ENCODE results near the gene CRYBG3. TPM values are rescaled to one million over a fixed set of nuclear protein-coding genes. Genes with fewer than 3 reads are reported as not detected.
A peak's percentile ranks its signal among the peaks of the same experiment; 100 is the strongest.

The CRYBG3 gene
- total and polyA plus RNA-seq, 2 experiments from 2014 or later: 4.3 to 16.9 TPM

GRCh38 chr3:97880267-97880666 lies 58.5 kb downstream of the CRYBG3 start:
- Histone ChIP-seq H3F3A (ENCODE audit: insufficient read depth) (peaks cover 5% of the 10 kb centered on the region; the same call in 1 of the 2 replicates), H3K79me2 (ENCODE audit: insufficient read depth) (no peaks in the 10 kb centered on the region), H2AFZ (no peak overlapping the region), H3K9me3 (ENCODE audit: low read depth) (no peaks in the 10 kb centered on the region), H4K20me1 (ENCODE audit: insufficient read depth) (no peaks in the 10 kb centered on the region), H3K36me3 (ENCODE audit: low read depth) (peaks cover 11% of the 10 kb centered on the region; the same call in 1 of the 2 replicates), H3K27ac (no peak overlapping the region), H3K9me2 (ENCODE audit: insufficient read depth) (no peaks in the 10 kb centered on the region), H3K4me2 (ENCODE audit: unreplicated experiment) (no peak overlapping the region), H3K27me3 (replicated peaks; ENCODE audit: insufficient read depth) (no peaks in the 10 kb centered on the region), H3K4me1 (ENCODE audit: insufficient read depth) (peaks cover 8% of the 10 kb centered on the region), H3K9ac (no peak overlapping the region), H3K4me3 (no peak overlapping the region)
- no peak for TF ChIP-seq EZH2 (IDR thresholded peaks at IDR 0.05; ENCODE audit: insufficient read depth, poor library complexity, severe bottlenecking)
- no peak for TF ChIP-seq EZH2phosphoT487 (IDR thresholded peaks at IDR 0.05; ENCODE audit: insufficient read depth, low read depth)
- in situ Hi-C loops (cut with MboI): no loop called here
- no peak for DNase-seq

- Histone ChIP-seq H3K9me2 (ENCODE audit: insufficient read depth) (no peaks in the 10 kb centered on the region), H3K36me3 (ENCODE audit: low read depth) (peaks cover 18% of the 10 kb centered on the region), H3K9me3 (ENCODE audit: low read depth) (no peaks in the 10 kb centered on the region), H3K27ac (no peak overlapping the region), H3K4me3 (no peak overlapping the region), H3K4me2 (ENCODE audit: unreplicated experiment) (no peak overlapping the region), H3F3A (ENCODE audit: insufficient read depth) (peaks cover 5% of the 10 kb centered on the region; the same call in 1 of the 2 replicates), H3K79me2 (ENCODE audit: insufficient read depth) (no peaks in the 10 kb centered on the region), H2AFZ (no peak overlapping the region), H3K27me3 (replicated peaks; ENCODE audit: insufficient read depth) (no peaks in the 10 kb centered on the region), H4K20me1 (ENCODE audit: insufficient read depth) (no peaks in the 10 kb centered on the region), H3K4me1 (ENCODE audit: insufficient read depth) (peaks cover 8% of the 10 kb centered on the region), H3K9ac (no peak overlapping the region)
- peak; percentile 63 for DNase-seq
- 69 to 72% methylated on average over 5 of the region's 5 CpGs for WGBS, 2 experiments (ENCODE audit: low coverage in 1 of 2, low lambda C conversion rate in 2 of 2, missing lambda C conversion rate in 2 of 2)
- TF ChIP-seq EZH2phosphoT487 (IDR thresholded peaks at IDR 0.05; ENCODE audit: insufficient read depth, low read depth): no peak
- no peak for TF ChIP-seq EZH2 (IDR thresholded peaks at IDR 0.05; ENCODE audit: insufficient read depth, poor library complexity, severe bottlenecking)
- in situ Hi-C loops (cut with MboI): no loop called here
Measured at GRCh38 chr3:97882975-97883598, 61.3 kb downstream of the CRYBG3 start.

- H4K20me1 ChIP-seq (ENCODE audit: insufficient read depth): no peaks in the 10 kb centered on the region
- DNase-seq: no peak
- H3K27me3 ChIP-seq (replicated peaks; ENCODE audit: insufficient read depth): no peaks in the 10 kb centered on the region
- no peak overlapping the region for H3K9ac ChIP-seq
- H3K79me2 ChIP-seq (ENCODE audit: insufficient read depth): no peaks in the 10 kb centered on the region
- TF ChIP-seq EZH2phosphoT487 (IDR thresholded peaks at IDR 0.05; ENCODE audit: insufficient read depth, low read depth): no peak
- TF ChIP-seq EZH2 (IDR thresholded peaks at IDR 0.05; ENCODE audit: insufficient read depth, poor library complexity, severe bottlenecking): no peak
- H3F3A ChIP-seq (ENCODE audit: insufficient read depth): peaks cover 5% of the 10 kb centered on the region; the same call in 1 of the 2 replicates
- 45 to 52% methylated on average over 4 of the region's 4 CpGs for WGBS, 2 experiments (ENCODE audit: low coverage in 1 of 2, low lambda C conversion rate in 2 of 2, missing lambda C conversion rate in 2 of 2)
- peaks cover 8% of the 10 kb centered on the region for H3K4me1 ChIP-seq (ENCODE audit: insufficient read depth)
- H3K27ac ChIP-seq: no peak overlapping the region
- no peaks in the 10 kb centered on the region for H3K9me2 ChIP-seq (ENCODE audit: insufficient read depth)
- H3K4me2 ChIP-seq (ENCODE audit: unreplicated experiment): no peak overlapping the region
- H3K9me3 ChIP-seq (ENCODE audit: low read depth): no peaks in the 10 kb centered on the region
- no peak overlapping the region for H3K4me3 ChIP-seq
- peaks cover 24% of the 10 kb centered on the region for H3K36me3 ChIP-seq (ENCODE audit: low read depth)
- in situ Hi-C loops (cut with MboI): no loop called here
- H2AFZ ChIP-seq: no peak overlapping the region
Measured at GRCh38 chr3:97883736-97884135, 61.9 kb downstream of the CRYBG3 start.

- TF ChIP-seq EZH2phosphoT487 (IDR thresholded peaks at IDR 0.05; ENCODE audit: insufficient read depth, low read depth): no peak
- no peak for TF ChIP-seq EZH2 (IDR thresholded peaks at IDR 0.05; ENCODE audit: insufficient read depth, poor library complexity, severe bottlenecking)
- DNase-seq: no peak
- Histone ChIP-seq H3K9me3 (ENCODE audit: low read depth) (no peaks in the 10 kb centered on the region), H3K4me2 (ENCODE audit: unreplicated experiment) (no peak overlapping the region), H3K4me3 (no peak overlapping the region), H4K20me1 (ENCODE audit: insufficient read depth) (no peaks in the 10 kb centered on the region), H2AFZ (no peak overlapping the region), H3K27me3 (replicated peaks; ENCODE audit: insufficient read depth) (no peaks in the 10 kb centered on the region), H3K4me1 (ENCODE audit: insufficient read depth) (peaks cover 8% of the 10 kb centered on the region), H3K27ac (no peak overlapping the region), H3K9ac (no peak overlapping the region), H3F3A (ENCODE audit: insufficient read depth) (peaks cover 5% of the 10 kb centered on the region; the same call in 1 of the 2 replicates), H3K79me2 (ENCODE audit: insufficient read depth) (no peaks in the 10 kb centered on the region), H3K9me2 (ENCODE audit: insufficient read depth) (no peaks in the 10 kb centered on the region), H3K36me3 (ENCODE audit: low read depth) (peaks cover 30% of the 10 kb centered on the region)
- in situ Hi-C loops (cut with MboI): no loop called here
- 21 to 30% methylated on average over 2 of the region's 2 CpGs for WGBS, 2 experiments (ENCODE audit: low coverage in 1 of 2, low lambda C conversion rate in 2 of 2, missing lambda C conversion rate in 2 of 2)
Measured at GRCh38 chr3:97884586-97885123, 62.8 kb downstream of the CRYBG3 start.
